SK-N-SH (cell line): ENCODE results near the gene CPAMD8. TPM values are rescaled to one million over a fixed set of nuclear protein-coding genes. Genes with fewer than 3 reads are reported as not detected.

ENCODE experiments used
- CTCF ChIA-PET: fragments of 300-600, 350-600 bp; formaldehyde crosslinking; extraction: SDS; loops from one replicate; lab custom pipeline; 2021; lab: Yijun Ruan, JAX
- POLR2A ChIA-PET: fragments of 350-600 bp; sonication (Branson Sonifier 250); formaldehyde crosslinking; extraction: SDS; loops from one replicate; lab custom pipeline; 2020; ENCODE audit warnings: antibody characterized with exemption, inconsistent platforms; lab: Yijun Ruan, JAX
- DNase-seq: peaks from one replicate; pipeline ENCODE4 v3.0.0; 2012
- H2AFZ ChIP-seq: fragments of 200-600 bp; sonication (generic); 2 replicates; pipeline ENCODE4 v1.8.1; 2016; ENCODE audit warnings: antibody characterized with exemption, mild to moderate bottlenecking, low read depth
- H3F3A ChIP-seq: fragments of 200-600 bp; sonication (generic); replicated peaks from 2 replicates; pipeline ENCODE3; 2016; ENCODE audit warnings: antibody characterized with exemption, mild to moderate bottlenecking; ENCODE audit not compliant: insufficient read depth
- H3K27ac ChIP-seq, 2 experiments: fragments of 200-500 bp in 1 of 2; fragments of 200-600 bp in 1 of 2; sonication (Bioruptor generic) in 1 of 2; sonication (generic), shearing (Covaris generic) in 1 of 2; 2 replicates each; pipeline versions ENCODE4 v1.5.1 to v1.6.1; 2014 to 2016; ENCODE audit warnings: low read depth in 2 of 2, inconsistent platforms in 1 of 2, low read length in 1 of 2, mild to moderate bottlenecking in 1 of 2, mixed read lengths in 1 of 2
- H3K27me3 ChIP-seq: fragments of 200-600 bp; sonication (generic), shearing (Covaris generic); 2 replicates; pipeline ENCODE4 v1.6.1; 2016; ENCODE audit warnings: mixed run types; ENCODE audit not compliant: insufficient read depth
- H3K36me3 ChIP-seq, 2 experiments: fragments of 200-500 bp in 1 of 2; fragments of 200-600 bp in 1 of 2; sonication (Bioruptor generic) in 1 of 2; sonication (generic) in 1 of 2; replicated peaks in 1 of 2; 2 replicates each; pipeline versions ENCODE3 to v1.5.1; 2014 to 2016; ENCODE audit warnings: low read length in 1 of 2, mild to moderate bottlenecking in 1 of 2; ENCODE audit not compliant: insufficient read depth in 2 of 2, control insufficient read depth in 1 of 2
- H3K4me1 ChIP-seq, 2 experiments: fragments of 200-500 bp in 1 of 2; fragments of 200-600 bp in 1 of 2; sonication (Bioruptor generic) in 1 of 2; sonication (generic), shearing (Covaris generic) in 1 of 2; 2 replicates each; pipeline versions ENCODE4 v1.5.1 to v1.6.1; 2014 to 2016; ENCODE audit warnings: low read depth in 1 of 2, low read length in 1 of 2, mixed run types in 1 of 2; ENCODE audit not compliant: insufficient read depth in 2 of 2, control insufficient read depth in 1 of 2
- H3K4me2 ChIP-seq: fragments of 200-600 bp; sonication (generic), shearing (Covaris generic); 2 replicates; pipeline ENCODE4 v1.6.1; 2017; ENCODE audit warnings: mixed run types
- H3K4me3 ChIP-seq, 2 experiments: fragments of 200-500 bp in 1 of 2; fragments of 200-600 bp in 1 of 2; sonication (Bioruptor generic) in 1 of 2; sonication (generic), shearing (Covaris generic) in 1 of 2; 2 replicates each; pipeline versions ENCODE4 v1.5.1 to v1.8.1; 2014 to 2016; ENCODE audit warnings: low read depth in 2 of 2, inconsistent platforms in 1 of 2, low read length in 1 of 2, mild to moderate bottlenecking in 1 of 2, mixed read lengths in 1 of 2, moderate library complexity in 1 of 2
- H3K79me2 ChIP-seq: fragments of 200-600 bp; sonication (generic); 2 replicates; pipeline ENCODE4 v1.8.1; 2017; ENCODE audit warnings: mild to moderate bottlenecking; ENCODE audit not compliant: insufficient read depth
- H3K9ac ChIP-seq: fragments of 200-600 bp; sonication (generic); 2 replicates; pipeline ENCODE4 v1.6.1; 2017; ENCODE audit warnings: mixed run types
- H3K9me2 ChIP-seq: fragments of 200-600 bp; sonication (generic); 2 replicates; pipeline ENCODE4 v1.6.1; 2017; ENCODE audit warnings: mixed run types
- H3K9me3 ChIP-seq: fragments of 200-600 bp; sonication (generic); 2 replicates; pipeline ENCODE4 v1.6.1; 2017; ENCODE audit warnings: mixed run types, mild to moderate bottlenecking, moderate library complexity
- H4K20me1 ChIP-seq: fragments of 200-600 bp; sonication (generic); 2 replicates; pipeline ENCODE4 v1.6.1; 2017; ENCODE audit warnings: mild to moderate bottlenecking, mixed run types; ENCODE audit not compliant: insufficient read depth
- CTCF ChIP-seq: fragments of 200-600 bp; sonication (generic); IDR thresholded peaks from 2 replicates; pipeline ENCODE4 v1.6.1; 2017; ENCODE audit warnings: antibody characterized with exemption, mild to moderate bottlenecking, moderate library complexity
- ELF1 ChIP-seq: IDR thresholded peaks from 2 replicates; pipeline ENCODE4 v1.4.0; 2012
- EP300 ChIP-seq, 2 experiments: IDR thresholded peaks; 2 replicates each; pipeline versions ENCODE4 v1.4.0 to v1.6.1; 2012; ENCODE audit warnings: borderline replicate concordance in 1 of 2, low read depth in 1 of 2, low read length in 1 of 2
- EZH2phosphoT487 ChIP-seq: fragments of 200-600 bp; sonication (generic); IDR thresholded peaks from 2 replicates; pipeline ENCODE4 v1.6.1; 2017; ENCODE audit warnings: low read depth, mixed run types, mild to moderate bottlenecking, antibody characterized with exemption, moderate library complexity, borderline replicate concordance
- FOSL2 ChIP-seq: IDR thresholded peaks from 2 replicates; pipeline ENCODE4 v1.4.0; 2012; ENCODE audit warnings: low read depth, mild to moderate bottlenecking, moderate library complexity, borderline replicate concordance
- FOXJ3 ChIP-seq: sonication (generic); formaldehyde crosslinking; IDR thresholded peaks from 2 replicates; pipeline ENCODE4 v1.5.1; 2020; ENCODE audit warnings: mild to moderate bottlenecking, missing genetic modification reagents
- GABPA ChIP-seq: IDR thresholded peaks from 2 replicates; pipeline ENCODE4 v1.4.0; 2012; ENCODE audit warnings: low read depth, mild to moderate bottlenecking
- GATA2 ChIP-seq: sonication (generic); formaldehyde crosslinking; IDR thresholded peaks from 2 replicates; pipeline ENCODE4 v1.5.0; 2020; ENCODE audit warnings: mild to moderate bottlenecking, missing genetic modification reagents
- JUND ChIP-seq: IDR thresholded peaks from 2 replicates; pipeline ENCODE4 v1.4.0; 2012
- MXI1 ChIP-seq: IDR thresholded peaks from 2 replicates; pipeline ENCODE4 v1.6.1; 2012; ENCODE audit warnings: mild to moderate bottlenecking, low read depth, low read length, improper control_type of control experiment
- NRF1 ChIP-seq: IDR thresholded peaks from 2 replicates; pipeline ENCODE4 v1.6.1; 2012; ENCODE audit warnings: low read depth, mild to moderate bottlenecking, low read length
- PBX3 ChIP-seq: IDR thresholded peaks from 2 replicates; pipeline ENCODE4; 2012
- RAD21 ChIP-seq: IDR thresholded peaks from 2 replicates; pipeline ENCODE4 v1.6.1; 2012; ENCODE audit warnings: mild to moderate bottlenecking, low read length
- RCOR1 ChIP-seq: fragments of 150-350 bp; IDR thresholded peaks from 2 replicates; pipeline ENCODE4 v1.6.1; 2017; ENCODE audit warnings: antibody characterized with exemption, low read length
- REST ChIP-seq: IDR thresholded peaks from 2 replicates; pipeline ENCODE4 v1.6.1; 2012; ENCODE audit warnings: mild to moderate bottlenecking, low read depth, low read length, moderate library complexity
- RFX5 ChIP-seq: IDR thresholded peaks from 2 replicates; pipeline ENCODE4 v1.6.1; 2012; ENCODE audit warnings: mild to moderate bottlenecking, improper control_type of control experiment, low read length
- TAF1 ChIP-seq: IDR thresholded peaks from 2 replicates; pipeline ENCODE4 v1.6.1; 2012; ENCODE audit warnings: low read depth, mild to moderate bottlenecking, low read length, moderate library complexity, borderline replicate concordance
- TCF12 ChIP-seq: IDR thresholded peaks from 2 replicates; pipeline ENCODE4 v1.4.0; 2012
- TEAD4 ChIP-seq: IDR thresholded peaks from 2 replicates; pipeline ENCODE4 v1.4.0; 2012; ENCODE audit warnings: mild to moderate bottlenecking, borderline replicate concordance; ENCODE audit not compliant: insufficient read depth
- ZBTB33 ChIP-seq: IDR thresholded peaks from 2 replicates; pipeline ENCODE4 v1.4.0; 2012; ENCODE audit warnings: low read depth, borderline replicate concordance
- WGBS: methylation state at CpG from one replicate; pipeline ENCODE4 v1.1.6; 2017; ENCODE audit warnings: low lambda C conversion rate; 5-methylcytosine and 5-hydroxymethylcytosine counted together
- polyA plus RNA-seq, 3 experiments: library from polyadenylated mRNA; depleted of rRNA; stranded (reverse); fragments of >200 nt; gene quantifications; 2 replicates each; pipeline ENCODE4 v1.2.3, GENCODE V29; 2012

Gene CPAMD8
- polyA plus RNA-seq, 1 of the 3 experiments (the other 2 are of a cell fraction) = 1.2 TPM

- Histone ChIP-seq H3K27me3 (no peaks in the 10 kb centered on the region), H3K4me3 (no peak overlapping the region), H3K9me2 (no peaks in the 10 kb centered on the region), H3K27ac (no peak overlapping the region), H3K9ac (no peak overlapping the region), H3K9me3 (no peaks in the 10 kb centered on the region), H3K4me2 (no peak overlapping the region), H3K4me1 (no peaks in the 10 kb centered on the region), H3K36me3 (peaks cover 12 to 56% of the 10 kb centered on the region in 2 experiments), H3K79me2 (0 out of 2 replicates have a peak, but pooled peaks cover 3% of the 10 kb centered on the region), H4K20me1 (peaks cover 5% of the 10 kb centered on the region; the same call in 1 of the 2 replicates), H2AFZ (no peak overlapping the region), H3F3A (no peaks in the 10 kb centered on the region)
- TF ChIP-seq CTCF (no peak), PBX3 (no peak), RFX5 (no peak), FOXJ3 (no peak), TEAD4 (no peak), ELF1 (no peak), REST (no peak), RAD21 (no peak), NRF1 (no peak), GABPA (no peak), TCF12 (no peak), RCOR1 (no peak)
- no peak for DNase-seq
- CTCF ChIA-PET = no interaction called here
- WGBS = 100% methylated on average over 3 of the region's 3 CpGs
- POLR2A ChIA-PET = no interaction called here
Measured at GRCh38 chr19:16873594-16873993, 153.0 kb downstream of the CPAMD8 start.

- Histone ChIP-seq H3K27ac (no peak overlapping the region), H3K9me3 (no peaks in the 10 kb centered on the region), H3K4me2 (no peak overlapping the region), H4K20me1 (peaks cover 5% of the 10 kb centered on the region; the same call in 1 of the 2 replicates), H3K36me3 (peaks cover 12 to 53% of the 10 kb centered on the region in 2 experiments), H3K27me3 (no peaks in the 10 kb centered on the region), H3K9ac (no peak overlapping the region), H2AFZ (no peak overlapping the region), H3K79me2 (0 out of 2 replicates have a peak, but pooled peaks cover 3% of the 10 kb centered on the region), H3K9me2 (no peaks in the 10 kb centered on the region), H3K4me1 (no peaks in the 10 kb centered on the region), H3F3A (no peaks in the 10 kb centered on the region), H3K4me3 (no peak overlapping the region)
- DNase-seq = no peak
- ChIA-PET POLR2A (no interaction called here), CTCF (no interaction called here)
- WGBS = 98% methylated on average over 13 of the region's 21 CpGs
- TF ChIP-seq GATA2 (CRISPR knock-in tag) (no peak), JUND (no peak), TCF12 (no peak), TAF1 (no peak), MXI1 (no peak), RAD21 (no peak), FOXJ3 (no peak), TEAD4 (no peak), EP300 (IDR thresholded peaks at IDR 0.05; ENCODE audit: borderline replicate concordance in 1 of 2, low read depth in 1 of 2, low read length in 1 of 2) (no peak), FOSL2 (no peak), ZBTB33 (no peak), EZH2phosphoT487 (no peak), GABPA (no peak)
Measured at GRCh38 chr19:16872728-16873127, 153.9 kb downstream of the CPAMD8 start.
